GM12872 (cell line): ENCODE data around the gene SYNE2.

Source experiments
- TF ChIP-seq, protein P1 (sequence below): IDR thresholded peaks from 3 replicates; pipeline ENCODE4 v1.5.1; 2011; ENCODE audit warnings: low read depth, mild to moderate bottlenecking, low read length, moderate library complexity; ENCODE audit not compliant: insufficient read depth

The SYNE2 gene

DNA sequence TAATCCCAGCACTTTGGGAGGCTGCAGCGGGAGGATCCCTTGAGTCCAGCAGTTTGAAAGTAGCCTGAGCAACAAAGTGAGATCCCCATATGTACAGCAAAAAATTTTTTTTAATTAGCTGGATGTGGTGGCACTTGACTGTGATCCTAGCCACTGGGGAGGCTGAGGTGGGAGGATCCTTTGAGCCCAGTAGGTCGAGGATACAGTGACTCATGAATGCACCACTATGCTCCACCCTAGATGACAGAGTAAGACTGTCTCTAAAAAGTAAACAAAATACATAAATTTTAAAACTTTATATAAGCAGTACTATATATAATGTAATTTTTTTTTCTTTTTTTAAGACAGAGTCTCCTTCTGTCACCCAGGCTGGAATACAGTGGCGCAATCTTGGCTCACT is 326.0 kb downstream of the SYNE2 start:
- TF ChIP-seq, protein P1, sequence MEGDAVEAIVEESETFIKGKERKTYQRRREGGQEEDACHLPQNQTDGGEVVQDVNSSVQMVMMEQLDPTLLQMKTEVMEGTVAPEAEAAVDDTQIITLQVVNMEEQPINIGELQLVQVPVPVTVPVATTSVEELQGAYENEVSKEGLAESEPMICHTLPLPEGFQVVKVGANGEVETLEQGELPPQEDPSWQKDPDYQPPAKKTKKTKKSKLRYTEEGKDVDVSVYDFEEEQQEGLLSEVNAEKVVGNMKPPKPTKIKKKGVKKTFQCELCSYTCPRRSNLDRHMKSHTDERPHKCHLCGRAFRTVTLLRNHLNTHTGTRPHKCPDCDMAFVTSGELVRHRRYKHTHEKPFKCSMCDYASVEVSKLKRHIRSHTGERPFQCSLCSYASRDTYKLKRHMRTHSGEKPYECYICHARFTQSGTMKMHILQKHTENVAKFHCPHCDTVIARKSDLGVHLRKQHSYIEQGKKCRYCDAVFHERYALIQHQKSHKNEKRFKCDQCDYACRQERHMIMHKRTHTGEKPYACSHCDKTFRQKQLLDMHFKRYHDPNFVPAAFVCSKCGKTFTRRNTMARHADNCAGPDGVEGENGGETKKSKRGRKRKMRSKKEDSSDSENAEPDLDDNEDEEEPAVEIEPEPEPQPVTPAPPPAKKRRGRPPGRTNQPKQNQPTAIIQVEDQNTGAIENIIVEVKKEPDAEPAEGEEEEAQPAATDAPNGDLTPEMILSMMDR = no peak

DNA sequence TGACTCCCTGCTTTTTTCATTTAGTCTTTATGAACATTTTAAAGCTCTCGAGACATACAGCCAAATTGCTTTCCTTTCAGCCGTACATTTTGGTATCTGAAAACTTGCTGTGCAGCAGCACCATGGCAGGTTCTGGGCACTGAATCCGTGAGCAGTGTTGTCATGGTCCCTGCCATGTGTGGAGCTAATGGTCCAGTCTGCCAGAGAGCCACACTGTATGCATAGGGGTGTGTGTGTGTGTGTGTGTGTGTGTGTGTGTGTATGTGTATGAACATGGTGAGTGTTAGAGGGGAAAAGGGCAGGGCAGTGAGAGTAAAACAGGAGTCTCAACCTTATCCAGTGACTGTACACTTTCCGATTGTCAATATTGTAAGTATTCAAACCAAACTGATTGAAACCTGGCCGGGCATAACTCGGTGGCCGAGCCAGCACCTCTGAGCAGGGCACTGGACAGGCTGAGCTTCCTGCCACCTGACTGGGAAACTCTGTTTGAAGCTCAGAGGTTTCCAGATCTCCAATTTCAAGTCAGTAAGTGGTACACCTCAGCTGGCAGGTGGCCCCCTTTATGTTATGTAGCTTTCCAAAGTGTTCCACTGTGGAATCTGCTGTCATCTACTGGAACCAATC is 331.4 kb downstream of the SYNE2 start:
- TF ChIP-seq, protein P1 = no peak

DNA sequence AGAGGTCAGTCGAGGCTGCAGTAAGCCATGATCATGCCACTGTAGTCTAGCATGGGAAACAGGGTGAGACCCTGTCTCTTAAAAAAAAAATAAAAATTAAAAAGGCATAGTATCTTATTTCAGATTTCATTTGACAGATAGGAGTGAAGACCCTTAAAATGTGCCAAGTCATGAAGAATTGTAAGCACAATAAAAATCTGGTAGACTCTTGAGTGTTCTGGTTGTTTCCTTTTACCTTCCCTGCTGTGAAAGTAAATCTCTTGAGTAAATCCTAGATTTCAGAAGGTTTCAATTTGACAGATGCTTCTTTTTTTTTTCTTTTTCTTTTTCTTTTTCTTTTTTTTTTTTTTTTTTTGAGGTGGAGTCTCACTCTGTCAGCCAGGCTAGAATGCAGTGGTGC is 332.4 kb downstream of the SYNE2 start:
- TF ChIP-seq, protein P1 = no peak

DNA sequence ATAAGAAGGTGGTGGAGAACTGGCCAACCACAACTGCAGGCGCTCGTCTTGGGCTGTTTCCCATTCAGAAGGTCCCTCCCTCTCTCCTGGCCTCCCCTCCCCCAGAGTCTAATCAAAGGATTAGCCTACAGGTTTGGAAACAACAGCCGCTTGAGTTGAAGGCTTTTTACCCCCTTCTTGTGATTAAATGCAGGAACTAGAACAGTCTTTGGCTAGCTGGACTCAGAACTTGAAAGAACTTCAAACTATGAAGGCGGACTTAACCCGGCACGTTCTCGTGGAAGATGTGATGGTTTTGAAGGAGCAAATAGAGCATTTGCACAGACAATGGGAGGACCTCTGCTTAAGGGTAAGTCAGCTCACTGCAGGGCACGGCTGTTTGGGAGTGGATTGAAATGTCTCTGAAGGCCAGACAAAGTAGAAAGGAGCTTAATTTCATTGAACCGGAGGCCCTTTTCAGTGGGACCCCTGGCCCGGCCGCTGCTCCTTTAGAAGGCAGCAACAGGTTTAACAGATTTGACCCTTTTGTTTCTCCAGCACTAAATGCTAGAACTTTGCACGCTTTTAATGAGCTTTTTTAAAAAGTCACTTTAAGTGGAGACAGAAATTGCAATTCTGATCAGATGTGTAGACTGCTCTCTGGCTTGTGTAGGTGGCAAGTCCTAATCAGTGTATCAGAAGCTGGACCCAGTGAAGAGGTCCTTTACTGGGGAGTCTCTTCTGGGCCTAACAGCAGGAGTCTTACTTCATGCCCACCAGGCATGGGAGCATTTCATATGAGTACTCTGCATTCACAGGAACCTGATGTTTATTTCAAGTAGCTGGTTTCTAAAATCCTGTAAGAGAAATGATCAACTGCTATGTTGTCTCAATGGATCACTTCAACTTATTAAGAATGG is 333.7 kb downstream of the SYNE2 start:
- TF ChIP-seq, protein P1 = no peak

DNA sequence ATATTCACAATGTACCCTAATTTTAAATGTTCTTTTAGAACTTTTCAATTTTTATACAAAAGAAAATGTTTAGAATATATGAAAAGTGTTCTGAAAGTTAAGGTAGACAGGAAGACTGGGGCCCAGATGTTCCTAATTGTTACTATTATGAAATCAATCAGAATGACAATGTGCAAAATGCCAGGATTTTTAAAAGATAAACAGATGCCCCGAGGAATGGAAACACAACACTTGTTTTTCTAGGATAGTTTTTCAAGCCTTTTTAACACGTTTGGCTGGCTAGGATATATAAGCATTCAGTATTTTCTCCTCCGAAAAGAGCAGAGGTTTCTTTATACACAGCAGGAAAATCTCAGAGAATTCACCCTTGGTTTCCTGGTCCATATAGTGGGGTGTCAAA is 334.5 kb downstream of the SYNE2 start:
- TF ChIP-seq, protein P1 = no peak

DNA sequence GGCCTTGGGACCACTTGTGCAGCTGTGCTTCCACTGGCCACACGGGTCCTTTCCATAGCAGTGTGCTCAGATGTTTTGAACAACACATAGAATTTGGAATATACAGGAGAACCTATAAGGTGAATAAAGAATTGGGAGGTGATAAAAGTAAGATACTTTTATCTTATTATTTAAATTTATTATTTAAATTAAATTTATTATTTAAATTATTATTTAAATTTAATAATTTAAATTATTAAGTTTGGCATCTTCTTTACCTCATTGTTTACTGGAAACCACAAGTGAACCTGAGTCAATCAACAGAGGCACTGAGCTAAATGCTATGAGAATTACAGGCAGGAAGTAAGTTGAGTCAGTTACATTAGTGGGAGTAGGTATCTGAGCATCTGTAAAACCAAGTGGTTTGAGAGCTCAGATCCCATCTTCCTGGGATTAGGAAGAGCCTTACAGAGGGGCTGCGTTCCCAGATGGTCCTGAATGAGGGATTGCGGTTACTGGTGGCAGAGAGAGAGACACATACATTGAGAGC is 338.2 kb downstream of the SYNE2 start:
- TF ChIP-seq, protein P1 = no peak

DNA sequence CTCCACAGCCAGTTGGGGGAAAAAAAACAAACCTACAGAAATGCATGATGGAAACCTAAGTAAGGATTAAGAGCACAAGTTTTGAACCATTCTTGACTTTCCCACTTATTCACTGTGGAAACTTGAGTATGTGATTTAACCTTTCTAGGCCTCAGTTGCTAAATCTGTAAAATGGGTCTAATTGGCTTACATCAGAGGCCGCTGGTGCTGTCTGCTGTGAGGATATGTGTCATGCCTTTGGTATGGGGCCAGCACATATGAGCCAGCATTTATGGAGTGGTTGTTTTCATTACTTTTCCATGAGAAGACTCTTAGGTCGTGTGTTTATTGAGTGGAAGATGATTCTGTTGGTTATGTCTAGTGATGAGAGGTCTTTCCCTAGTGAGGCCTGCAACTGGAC is 339.0 kb downstream of the SYNE2 start:
- TF ChIP-seq, protein P1 = no peak
